K562 (cell line): ENCODE data around the gene TUBB6.

Source experiments
- ATF2 ChIP-seq: sonication (generic); formaldehyde crosslinking; IDR thresholded peaks from 2 replicates; pipeline ENCODE4 v1.8.1; 2022; ENCODE audit warnings: missing genetic modification reagents
- BACH1 ChIP-seq: fragments of 200-800 bp; sonication (Bioruptor generic); IDR thresholded peaks from 2 replicates; pipeline ENCODE4 v1.6.1; 2016; ENCODE audit warnings: missing genetic modification characterization, missing compliant biosample characterization
- CCAR2 ChIP-seq: fragments of 200-400 bp; formaldehyde crosslinking; IDR thresholded peaks from 2 replicates; pipeline ENCODE4 v1.6.1; 2017; ENCODE audit warnings: mild to moderate bottlenecking, low read depth, low read length
- CEBPB ChIP-seq: fragments of 450-650 bp; IDR thresholded peaks from 2 replicates; pipeline ENCODE4 v1.6.1; 2016; ENCODE audit warnings: missing genetic modification characterization, missing compliant biosample characterization
- JUNB ChIP-seq: fragments of 450-650 bp; formaldehyde crosslinking; conservative IDR thresholded peaks from 2 replicates; pipeline ENCODE4 v1.4.0; 2020; ENCODE audit warnings: mild to moderate bottlenecking
- NR1H2 ChIP-seq: sonication (generic); formaldehyde crosslinking; IDR thresholded peaks from 2 replicates; pipeline ENCODE4 v1.4.0; 2020; ENCODE audit warnings: mild to moderate bottlenecking, missing genetic modification reagents
- POLR2G ChIP-seq: fragments of 200-400 bp; formaldehyde crosslinking; IDR thresholded peaks from 2 replicates; pipeline ENCODE4 v1.6.1; 2017; ENCODE audit warnings: low read depth, mild to moderate bottlenecking, antibody characterized with exemption, low read length, moderate library complexity
- SREBF2 ChIP-seq: sonication (generic); formaldehyde crosslinking; IDR thresholded peaks from 2 replicates; pipeline ENCODE4 v1.4.0; 2020; ENCODE audit warnings: mild to moderate bottlenecking, missing genetic modification reagents
- TBL1XR1 ChIP-seq, 2 experiments: IDR thresholded peaks; 2 replicates each; pipeline ENCODE4 v1.6.1; 2012; ENCODE audit warnings: improper control_type of control experiment in 2 of 2, low read length in 2 of 2, mild to moderate bottlenecking in 1 of 2
- TF ChIP-seq, protein P1 (sequence below), 3 experiments: IDR thresholded peaks in 2 of 3; conservative IDR thresholded peaks in 1 of 3; 2 replicates each; pipeline ENCODE4 v1.5.1; 2011 to 2012; ENCODE audit warnings: low read length in 3 of 3, mild to moderate bottlenecking in 3 of 3, control low read depth in 2 of 3, improper control_type of control experiment in 1 of 3, inconsistent platforms in 1 of 3, low read depth in 1 of 3, mixed read lengths in 1 of 3, moderate library complexity in 1 of 3; ENCODE audit not compliant: insufficient read depth in 2 of 3

DNA sequence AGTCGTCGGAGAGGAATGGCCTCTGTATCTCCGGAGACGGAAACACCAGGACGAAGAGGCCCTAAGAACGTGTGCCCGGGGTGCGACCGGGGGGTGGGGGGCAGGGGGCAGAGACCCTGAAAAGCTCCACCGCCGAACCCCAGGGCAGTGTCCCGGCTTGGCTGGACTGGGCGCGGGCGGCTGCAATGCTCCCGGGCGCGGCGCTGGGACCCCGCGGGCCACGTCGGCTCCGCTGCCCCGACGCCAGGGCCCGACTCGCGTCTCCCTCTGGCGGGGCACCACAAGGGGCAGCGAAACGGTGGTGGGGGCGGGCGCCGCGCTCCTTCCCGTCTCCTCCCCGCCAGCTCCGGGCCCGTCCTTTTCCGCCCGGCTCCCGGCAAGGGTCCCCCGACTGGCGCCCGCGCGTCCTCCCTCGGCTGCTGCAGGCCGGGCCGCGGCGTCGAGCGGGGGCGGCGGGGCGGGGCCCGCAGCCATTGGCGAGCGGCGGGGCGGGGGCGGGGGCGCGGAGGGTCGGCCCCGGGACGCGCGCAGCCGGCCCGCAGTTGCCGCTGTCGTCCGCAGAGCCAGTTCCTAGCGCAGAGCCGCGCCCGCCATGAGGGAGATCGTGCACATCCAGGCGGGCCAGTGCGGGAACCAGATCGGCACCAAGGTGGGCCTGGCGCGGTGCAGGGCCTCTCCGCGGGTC, at the start of gene TUBB6:
- no peak for TF ChIP-seq CEBPB (tag)
- no peak for TF ChIP-seq BACH1
- TF ChIP-seq TBL1XR1 (IDR thresholded peaks at IDR 0.05; ENCODE audit: low read length in 2 of 2), result no peak
- TF ChIP-seq JUNB (CRISPR knock-in tag), result no peak
- no peak for TF ChIP-seq ATF2 (CRISPR knock-in tag)
- TF ChIP-seq CCAR2, result no peak
- TF ChIP-seq, protein P1, sequence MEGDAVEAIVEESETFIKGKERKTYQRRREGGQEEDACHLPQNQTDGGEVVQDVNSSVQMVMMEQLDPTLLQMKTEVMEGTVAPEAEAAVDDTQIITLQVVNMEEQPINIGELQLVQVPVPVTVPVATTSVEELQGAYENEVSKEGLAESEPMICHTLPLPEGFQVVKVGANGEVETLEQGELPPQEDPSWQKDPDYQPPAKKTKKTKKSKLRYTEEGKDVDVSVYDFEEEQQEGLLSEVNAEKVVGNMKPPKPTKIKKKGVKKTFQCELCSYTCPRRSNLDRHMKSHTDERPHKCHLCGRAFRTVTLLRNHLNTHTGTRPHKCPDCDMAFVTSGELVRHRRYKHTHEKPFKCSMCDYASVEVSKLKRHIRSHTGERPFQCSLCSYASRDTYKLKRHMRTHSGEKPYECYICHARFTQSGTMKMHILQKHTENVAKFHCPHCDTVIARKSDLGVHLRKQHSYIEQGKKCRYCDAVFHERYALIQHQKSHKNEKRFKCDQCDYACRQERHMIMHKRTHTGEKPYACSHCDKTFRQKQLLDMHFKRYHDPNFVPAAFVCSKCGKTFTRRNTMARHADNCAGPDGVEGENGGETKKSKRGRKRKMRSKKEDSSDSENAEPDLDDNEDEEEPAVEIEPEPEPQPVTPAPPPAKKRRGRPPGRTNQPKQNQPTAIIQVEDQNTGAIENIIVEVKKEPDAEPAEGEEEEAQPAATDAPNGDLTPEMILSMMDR (IDR thresholded peaks at IDR 0.05 in 2 of 3, conservative IDR thresholded peaks at IDR 0.05 in 1 of 3; ENCODE audit: insufficient read depth in 2 of 3, low read depth in 1 of 3, low read length in 3 of 3), result peak in 1 of 3 experiments; percentile 8; a peak in 1 of 6 replicates
- no peak for TF ChIP-seq NR1H2 (CRISPR knock-in tag)
- peak; percentile 91 for TF ChIP-seq POLR2G
- no peak for TF ChIP-seq SREBF2 (CRISPR knock-in tag)
